Measurements from ENCODE around the gene PLAC9. TPM values are rescaled to one million over a fixed set of nuclear protein-coding genes. Genes with fewer than 3 reads are reported as not detected.
A peak's percentile ranks its signal among the peaks of the same experiment; 100 is the strongest.

PLAC9 gene
- total and polyA plus RNA-seq, 4 donors, result 11.8 to 53.1 (median 23.4) TPM

DNA sequence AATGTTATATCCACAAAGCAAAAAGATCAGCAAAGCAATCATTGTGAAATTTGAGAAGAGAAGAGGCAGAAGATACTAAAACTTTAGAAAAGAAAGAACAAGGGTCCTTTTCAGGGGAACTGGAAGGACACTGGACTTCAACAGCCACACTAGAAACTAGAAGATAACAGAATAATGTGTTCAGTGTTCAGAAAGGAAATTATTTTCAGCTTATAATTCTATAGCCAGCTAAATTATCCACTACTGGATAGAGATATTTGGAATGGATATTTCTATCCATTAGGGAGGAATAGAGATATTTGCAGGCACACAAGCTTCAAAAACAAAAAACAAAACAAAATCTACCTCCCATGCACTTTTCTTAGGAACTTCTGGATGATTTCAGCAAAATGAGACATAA lies 60.0 kb downstream of the PLAC9 start:
- H3K27ac ChIP-seq (ENCODE audit: low read depth in 1 of 2, low read length in 1 of 2), result no peak overlapping the region

DNA sequence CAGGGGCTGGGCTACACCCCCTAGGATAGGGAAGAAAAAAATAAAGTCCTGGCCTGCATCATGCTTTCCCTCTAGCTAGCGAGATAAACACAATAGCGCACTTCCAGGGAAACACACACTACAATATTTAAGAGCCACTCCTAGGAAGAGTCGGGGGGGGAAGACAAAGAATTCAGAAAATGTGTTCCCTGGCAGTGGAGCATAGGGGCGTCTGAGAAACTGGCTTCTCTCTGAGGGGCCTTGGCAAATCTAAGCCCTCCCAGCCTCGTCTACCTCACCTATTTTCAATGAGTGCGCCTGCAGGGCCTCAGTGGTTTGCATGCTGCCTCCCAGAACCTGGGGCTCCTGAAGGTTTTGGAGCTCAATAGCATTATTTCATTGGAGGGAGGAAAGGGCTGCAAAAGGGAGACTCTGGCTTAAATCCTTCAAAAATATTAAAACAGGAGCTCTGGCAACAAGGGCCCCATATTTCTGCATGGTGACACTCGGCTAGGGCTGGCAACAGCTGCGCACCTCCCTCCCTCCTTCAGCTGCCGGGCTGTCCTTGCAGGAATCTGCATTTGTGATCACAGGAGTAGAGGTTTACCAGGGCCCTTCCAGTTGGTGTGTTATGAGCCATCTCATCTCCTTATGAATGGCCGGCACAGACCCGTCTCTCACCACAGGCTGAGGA lies 62.0 kb downstream of the PLAC9 start:
- no peak for ATAC-seq (ENCODE audit: insufficient read depth, low FRiP score)
- Histone ChIP-seq H3K27ac (ENCODE audit: low read depth in 1 of 2, low read length in 1 of 2) (peak overlapping the region; percentile 28 to 78), H3K4me1 (ENCODE audit: control insufficient read depth in 5 of 5, insufficient read depth in 5 of 5, low read length in 5 of 5) (peaks cover 11 to 41% (median 33%) of the 10 kb centered on the region in 5 donors), H3K27me3 (ENCODE audit: control insufficient read depth in 3 of 3, insufficient read depth in 3 of 3, low read length in 2 of 3) (no peaks in the 10 kb centered on the region), H3K36me3 (ENCODE audit: control insufficient read depth in 4 of 4, insufficient read depth in 4 of 4, low read length in 4 of 4) (peaks cover 0 to 3% (median 0%) of the 10 kb centered on the region in 4 donors), H3K4me3 (no peak overlapping the region), H3K9me3 (ENCODE audit: control insufficient read depth in 4 of 4, insufficient read depth in 3 of 4, low read length in 3 of 4) (no peaks in the 10 kb centered on the region), H3K9ac (ENCODE audit: insufficient read depth in 1 of 2, low read length in 2 of 2) (no peak overlapping the region)
- no peak for DNase-seq
- 69 to 71% methylated on average over 11 of the region's 11 CpGs for WGBS, 2 donors
- TF ChIP-seq, protein P1, sequence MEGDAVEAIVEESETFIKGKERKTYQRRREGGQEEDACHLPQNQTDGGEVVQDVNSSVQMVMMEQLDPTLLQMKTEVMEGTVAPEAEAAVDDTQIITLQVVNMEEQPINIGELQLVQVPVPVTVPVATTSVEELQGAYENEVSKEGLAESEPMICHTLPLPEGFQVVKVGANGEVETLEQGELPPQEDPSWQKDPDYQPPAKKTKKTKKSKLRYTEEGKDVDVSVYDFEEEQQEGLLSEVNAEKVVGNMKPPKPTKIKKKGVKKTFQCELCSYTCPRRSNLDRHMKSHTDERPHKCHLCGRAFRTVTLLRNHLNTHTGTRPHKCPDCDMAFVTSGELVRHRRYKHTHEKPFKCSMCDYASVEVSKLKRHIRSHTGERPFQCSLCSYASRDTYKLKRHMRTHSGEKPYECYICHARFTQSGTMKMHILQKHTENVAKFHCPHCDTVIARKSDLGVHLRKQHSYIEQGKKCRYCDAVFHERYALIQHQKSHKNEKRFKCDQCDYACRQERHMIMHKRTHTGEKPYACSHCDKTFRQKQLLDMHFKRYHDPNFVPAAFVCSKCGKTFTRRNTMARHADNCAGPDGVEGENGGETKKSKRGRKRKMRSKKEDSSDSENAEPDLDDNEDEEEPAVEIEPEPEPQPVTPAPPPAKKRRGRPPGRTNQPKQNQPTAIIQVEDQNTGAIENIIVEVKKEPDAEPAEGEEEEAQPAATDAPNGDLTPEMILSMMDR (IDR thresholded peaks at IDR 0.05; ENCODE audit: control extremely low read depth, extremely low read depth), result no peak

More for the DNA sequence above, 60.0 kb downstream of the PLAC9 start:
- H3K9me3 ChIP-seq (ENCODE audit: control insufficient read depth in 4 of 4, insufficient read depth in 3 of 4, low read length in 3 of 4), result no peaks in the 10 kb centered on the region
- H3K27me3 ChIP-seq (ENCODE audit: control insufficient read depth in 3 of 3, insufficient read depth in 3 of 3, low read length in 2 of 3), result no peaks in the 10 kb centered on the region
- peaks cover 0 to 3% (median 0%) of the 10 kb centered on the region in 4 donors for H3K36me3 ChIP-seq (ENCODE audit: control insufficient read depth in 4 of 4, insufficient read depth in 4 of 4, low read length in 4 of 4)
- no peak for ATAC-seq (ENCODE audit: insufficient read depth, low FRiP score)
- peaks cover 5 to 47% (median 24%) of the 10 kb centered on the region in 5 donors for H3K4me1 ChIP-seq (ENCODE audit: control insufficient read depth in 5 of 5, insufficient read depth in 5 of 5, low read length in 5 of 5)
- no peak for DNase-seq
- H3K9ac ChIP-seq (ENCODE audit: insufficient read depth in 1 of 2, low read length in 2 of 2), result no peak overlapping the region
- TF ChIP-seq, protein P1 (IDR thresholded peaks at IDR 0.05; ENCODE audit: control extremely low read depth, extremely low read depth), result no peak
- H3K4me3 ChIP-seq, result no peak overlapping the region

Other genes with a start within 250 kb of the PLAC9 start
- 100 to 1,000 TPM; 216 to 661 TPM for gene SFTPD, start 183.6 kb upstream of the PLAC9 start, total RNA-seq
- 100 to 1,000 TPM; 635 to 636 TPM for gene SFTPD, start 183.6 kb upstream of the PLAC9 start, polyA plus RNA-seq
- 10 to 100 TPM; 22.1 to 25.8 TPM for gene TMEM254, start 54.1 kb upstream of the PLAC9 start, total RNA-seq
- gene TMEM254, start 54.1 kb upstream of the PLAC9 start, polyA plus RNA-seq, result 10 to 100 TPM; 14.0 to 15.1 TPM
- gene ANXA11, start 72.8 kb downstream of the PLAC9 start, total RNA-seq, result 100 to 1,000 TPM in 1 of 2 donors, 10 to 100 TPM in 1; 97.7 to 282 TPM
- gene ANXA11, start 72.8 kb downstream of the PLAC9 start, polyA plus RNA-seq, result 100 to 1,000 TPM; 135 to 404 TPM
- gene MAT1A, start 156.9 kb downstream of the PLAC9 start, total RNA-seq, result 1 to 10 TPM in 1 of 2 donors, under 1 TPM in 1; 0.46 to 1.1 TPM
- under 1 TPM; 0.30 to 0.40 TPM for gene MAT1A, start 156.9 kb downstream of the PLAC9 start, polyA plus RNA-seq
- gene DYDC1, start 224.0 kb downstream of the PLAC9 start, total RNA-seq, result 1 to 10 TPM; 2.4 TPM
- 1 to 10 TPM; 1.5 TPM for gene DYDC1, start 224.0 kb downstream of the PLAC9 start, polyA plus RNA-seq
- 10 to 100 TPM in 1 of 2 donors, 1 to 10 TPM in 1; 8.6 to 21.7 TPM for gene DYDC2, start 224.1 kb downstream of the PLAC9 start, total RNA-seq
- 10 to 100 TPM; 17.3 to 24.4 TPM for gene DYDC2, start 224.1 kb downstream of the PLAC9 start, polyA plus RNA-seq